SK-N-MC (cell line): Measurements from ENCODE around the gene ADAM10.

Experiments
- EZH2 ChIP-seq: fragments of 200-600 bp; sonication (generic); IDR thresholded peaks from one replicate; pipeline ENCODE4 v1.6.1; 2017; ENCODE audit warnings: antibody characterized with exemption
- FOXP2 ChIP-seq: optimal IDR thresholded peaks from 2 replicates; pipeline ENCODE3; 2011; ENCODE audit warnings: mild to moderate bottlenecking, moderate library complexity; ENCODE audit not compliant: insufficient read depth; ENCODE audit errors: extremely low read length, control extremely low read depth
- POLR2AphosphoS5 ChIP-seq: IDR thresholded peaks from 2 replicates; pipeline ENCODE4 v1.6.1; 2012; ENCODE audit warnings: mild to moderate bottlenecking, low read depth, low read length, borderline replicate concordance

GRCh38 chr15:58551084-58551763 is 198.3 kb downstream of the ADAM10 start:
- no peak for TF ChIP-seq POLR2AphosphoS5
- TF ChIP-seq EZH2, result no peak
- TF ChIP-seq FOXP2, result no peak
